Parathyroid adenoma (tissue), 2 donors: ENCODE measurements around the gene STK35.

Source experiments
- H2AFZ ChIP-seq: fragments of 300-600 bp; sonication (generic); one replicate; pipeline ENCODE4 v1.7.0; 2017; ENCODE audit warnings: antibody characterized with exemption, mild to moderate bottlenecking
- H3K27ac ChIP-seq: fragments of 300-600 bp; sonication (generic); one replicate; pipeline ENCODE4 v1.7.0; 2017
- H3K27me3 ChIP-seq: fragments of 300-600 bp; sonication (generic); one replicate; pipeline ENCODE4 v1.7.0; 2017; ENCODE audit warnings: low read length; ENCODE audit not compliant: control insufficient read depth, insufficient read depth
- H3K36me3 ChIP-seq: fragments of 300-600 bp; sonication (generic); one replicate; pipeline ENCODE4 v1.7.0; 2017; ENCODE audit warnings: low read length; ENCODE audit not compliant: control insufficient read depth, insufficient read depth
- H3K4me1 ChIP-seq: fragments of 300-600 bp; sonication (generic); one replicate; pipeline ENCODE4 v1.7.0; 2017; ENCODE audit warnings: control low read depth
- H3K4me2 ChIP-seq: fragments of 300-600 bp; sonication (generic); one replicate; pipeline ENCODE4 v1.7.0; 2017; ENCODE audit warnings: low read length
- H3K4me3 ChIP-seq: fragments of 300-600 bp; sonication (generic); one replicate; pipeline ENCODE4 v1.7.0; 2017; ENCODE audit warnings: low read depth, low read length
- H3K79me2 ChIP-seq: fragments of 300-600 bp; sonication (generic); one replicate; pipeline ENCODE4 v1.7.0; 2017; ENCODE audit warnings: control low read depth
- H3K9ac ChIP-seq: fragments of 300-600 bp; sonication (generic); one replicate; pipeline ENCODE4 v1.7.0; 2017; ENCODE audit warnings: mild to moderate bottlenecking
- H3K9me3 ChIP-seq: fragments of 300-600 bp; sonication (generic); one replicate; pipeline ENCODE4 v1.7.0; 2017; ENCODE audit warnings: low read length; ENCODE audit not compliant: control insufficient read depth
- CTCF ChIP-seq: fragments of 300-600 bp; sonication (generic); IDR thresholded peaks from one replicate; pipeline ENCODE4 v1.7.0; 2017; ENCODE audit warnings: antibody characterized with exemption, mild to moderate bottlenecking
- donor health status: primary hyperparathyroidism.

Gene STK35

GRCh38 chr20:2138396-2138795, 36.8 kb downstream of the STK35 start:
- no peak for TF ChIP-seq CTCF
- H3K36me3 ChIP-seq: no peaks in the 10 kb centered on the region
- no peak overlapping the region for H3K4me3 ChIP-seq
- peaks cover 9% of the 10 kb centered on the region for H3K79me2 ChIP-seq
- H3K9ac ChIP-seq: no peak overlapping the region
- no peaks in the 10 kb centered on the region for H3K9me3 ChIP-seq
- no peak overlapping the region for H3K4me2 ChIP-seq
- no peak overlapping the region for H3K27ac ChIP-seq
- no peaks in the 10 kb centered on the region for H3K27me3 ChIP-seq
- H3K4me1 ChIP-seq: peaks cover 6% of the 10 kb centered on the region
- H2AFZ ChIP-seq: no peak overlapping the region

DNA sequence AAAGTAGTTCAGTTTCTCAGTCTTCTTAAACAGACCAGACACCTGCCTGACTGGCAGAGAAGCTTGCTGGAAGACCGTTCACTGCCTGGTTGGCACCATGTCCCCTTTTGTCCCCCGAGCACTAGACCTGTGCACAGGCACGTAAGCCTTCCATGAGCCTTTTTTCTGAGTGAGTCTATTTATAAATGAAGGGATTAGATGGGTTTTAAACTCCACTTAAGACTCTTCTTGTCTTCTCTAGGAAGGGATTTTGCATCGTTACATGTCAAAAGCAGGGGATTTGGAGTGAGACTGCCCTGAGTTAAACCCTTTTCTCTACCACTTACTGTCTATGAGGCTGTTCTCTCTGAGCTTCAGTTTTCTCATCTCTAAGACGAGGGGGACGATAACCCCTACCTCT, 37.6 kb downstream of the STK35 start:
- Histone ChIP-seq H3K4me2 (no peak overlapping the region), H3K27ac (no peak overlapping the region), H3K9me3 (no peaks in the 10 kb centered on the region), H3K4me3 (no peak overlapping the region), H3K79me2 (peaks cover 5% of the 10 kb centered on the region), H3K9ac (no peak overlapping the region), H3K27me3 (no peaks in the 10 kb centered on the region), H3K36me3 (no peaks in the 10 kb centered on the region), H3K4me1 (peaks cover 6% of the 10 kb centered on the region), H2AFZ (no peak overlapping the region)
- TF ChIP-seq CTCF: no peak

DNA sequence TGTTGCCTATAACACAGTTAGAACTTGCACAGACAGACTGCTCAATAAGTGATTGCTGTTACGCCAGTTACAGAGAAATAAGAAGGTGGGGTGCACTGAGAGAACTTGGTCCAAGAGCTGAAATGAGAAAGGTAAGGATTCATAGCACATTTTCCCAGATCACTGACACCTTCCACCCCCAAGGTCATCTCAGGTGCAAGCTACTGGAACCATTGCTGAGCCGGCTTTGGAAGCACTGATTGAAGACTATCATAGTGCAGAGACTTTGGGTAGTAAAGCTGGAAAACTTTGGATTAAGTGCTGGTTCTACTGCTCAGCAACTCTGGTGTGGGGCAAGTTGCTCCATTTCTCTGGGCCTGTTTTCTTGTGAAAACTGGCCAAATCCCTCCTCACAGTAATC, 38.1 kb downstream of the STK35 start:
- no peak overlapping the region for H3K9ac ChIP-seq
- no peaks in the 10 kb centered on the region for H3K9me3 ChIP-seq
- no peak overlapping the region for H3K27ac ChIP-seq
- peaks cover 6% of the 10 kb centered on the region for H3K4me1 ChIP-seq
- no peak overlapping the region for H3K4me3 ChIP-seq
- no peak overlapping the region for H2AFZ ChIP-seq
- H3K79me2 ChIP-seq: peaks cover 3% of the 10 kb centered on the region
- no peaks in the 10 kb centered on the region for H3K27me3 ChIP-seq
- no peaks in the 10 kb centered on the region for H3K36me3 ChIP-seq
- no peak for TF ChIP-seq CTCF
- no peak overlapping the region for H3K4me2 ChIP-seq

DNA sequence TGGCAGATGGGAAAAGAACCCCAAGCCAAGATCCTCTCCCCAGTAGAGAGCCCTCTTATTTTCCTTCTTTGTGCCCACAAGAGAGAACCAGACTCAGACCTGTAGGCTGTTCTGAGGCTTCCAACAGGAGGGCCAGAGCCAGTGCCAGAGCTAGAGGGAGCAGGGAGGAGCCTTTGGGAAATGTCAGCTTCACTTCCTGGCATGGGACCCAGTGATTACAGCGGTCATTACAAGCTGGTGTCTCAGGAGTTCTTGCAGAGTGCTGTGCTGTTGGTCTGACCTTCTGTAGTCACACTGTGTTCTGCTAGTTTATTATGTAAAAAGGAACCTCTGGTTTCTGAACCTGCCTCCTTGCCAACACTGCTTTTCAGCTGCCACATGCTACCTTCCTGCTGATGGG, 38.9 kb downstream of the STK35 start:
- H2AFZ ChIP-seq: no peak overlapping the region
- no peak overlapping the region for H3K27ac ChIP-seq
- no peak overlapping the region for H3K4me2 ChIP-seq
- H3K27me3 ChIP-seq: no peaks in the 10 kb centered on the region
- TF ChIP-seq CTCF: no peak
- H3K9me3 ChIP-seq: no peaks in the 10 kb centered on the region
- H3K4me1 ChIP-seq: peaks cover 6% of the 10 kb centered on the region
- H3K9ac ChIP-seq: no peak overlapping the region
- no peaks in the 10 kb centered on the region for H3K36me3 ChIP-seq
- H3K4me3 ChIP-seq: no peak overlapping the region
- peaks cover 3% of the 10 kb centered on the region for H3K79me2 ChIP-seq
